ENCODE results near the gene C12orf75. TPM values are rescaled to one million over a fixed set of nuclear protein-coding genes. Genes with fewer than 3 reads are reported as not detected.

C12orf75 gene
- total RNA-seq, 1 donor from 2014 or later: 47.5 TPM

DNA sequence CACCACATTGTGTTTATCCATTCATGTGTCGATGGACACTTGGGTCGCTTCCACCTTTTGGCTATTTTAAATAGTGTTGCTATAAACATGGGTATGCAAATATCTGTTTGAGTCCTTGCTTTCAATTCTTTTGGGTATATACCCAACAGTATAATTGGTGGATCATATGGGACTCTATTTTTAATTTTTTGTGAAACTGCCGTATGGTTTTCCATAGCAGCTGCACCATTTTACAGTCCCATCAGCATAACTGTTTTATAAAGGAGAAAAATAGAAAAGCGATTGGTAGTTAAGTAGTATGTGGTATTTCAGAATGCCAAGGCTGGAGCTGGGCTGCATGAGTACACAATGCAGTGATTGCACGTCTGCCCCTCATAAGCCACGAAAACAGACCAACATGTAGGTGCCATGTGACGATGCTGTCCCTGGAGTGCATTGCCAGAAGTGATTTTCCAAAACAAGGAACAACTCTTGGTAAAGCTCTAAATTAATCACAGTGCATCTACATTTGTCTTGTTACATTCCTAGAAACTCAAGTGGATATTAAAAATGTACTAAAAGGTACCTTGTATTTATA, 83.5 kb downstream of the C12orf75 start:
- no peak for DNase-seq (ENCODE audit: low read depth, low spot score)

DNA sequence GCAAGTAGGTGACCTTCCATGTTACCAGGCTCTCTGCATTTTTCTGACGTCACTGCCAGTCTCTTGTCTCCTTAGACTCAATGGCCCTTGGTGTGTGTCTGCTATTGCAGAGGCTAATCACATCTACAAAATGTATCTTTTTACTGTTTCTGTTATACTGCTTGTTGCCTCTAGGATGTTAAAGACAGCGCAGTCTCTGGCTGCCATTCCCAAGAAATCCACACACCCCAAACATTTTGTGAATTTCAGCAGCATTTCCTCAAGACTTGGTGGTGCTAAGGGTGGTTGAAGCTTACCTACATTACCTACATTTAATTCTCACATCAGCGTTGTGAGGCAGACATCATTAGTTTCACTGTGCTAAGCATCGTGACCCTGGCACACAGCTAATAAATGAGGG, 87.2 kb downstream of the C12orf75 start:
- DNase-seq (ENCODE audit: low read depth, low spot score): no peak

GRCh38 chr12:105418229-105418628, 87.7 kb downstream of the C12orf75 start:
- no peak for DNase-seq (ENCODE audit: low read depth, low spot score)

DNA sequence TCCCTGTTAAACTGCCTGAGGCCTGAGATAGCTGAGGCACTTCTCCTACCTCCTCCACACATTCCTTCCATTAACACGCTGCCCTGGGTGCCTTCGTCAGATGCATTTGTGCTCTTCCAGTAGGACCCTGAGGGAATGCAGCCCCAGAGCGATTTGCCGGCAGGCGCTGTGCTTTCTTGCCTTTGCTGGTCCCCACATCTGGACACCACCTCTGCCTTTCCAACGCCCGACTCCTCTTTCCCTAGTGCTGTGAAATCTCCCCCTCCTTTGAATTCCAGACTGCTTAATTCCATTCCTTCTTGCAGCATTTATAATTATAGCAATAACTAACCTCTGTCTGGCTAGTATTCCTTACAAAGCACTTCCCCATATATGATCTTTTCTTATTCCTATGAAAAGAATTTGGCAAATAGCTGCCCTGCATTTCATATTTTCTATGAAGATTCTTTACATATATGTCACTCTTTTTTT, 88.4 kb downstream of the C12orf75 start:
- no peak for DNase-seq (ENCODE audit: low read depth, low spot score)

DNA sequence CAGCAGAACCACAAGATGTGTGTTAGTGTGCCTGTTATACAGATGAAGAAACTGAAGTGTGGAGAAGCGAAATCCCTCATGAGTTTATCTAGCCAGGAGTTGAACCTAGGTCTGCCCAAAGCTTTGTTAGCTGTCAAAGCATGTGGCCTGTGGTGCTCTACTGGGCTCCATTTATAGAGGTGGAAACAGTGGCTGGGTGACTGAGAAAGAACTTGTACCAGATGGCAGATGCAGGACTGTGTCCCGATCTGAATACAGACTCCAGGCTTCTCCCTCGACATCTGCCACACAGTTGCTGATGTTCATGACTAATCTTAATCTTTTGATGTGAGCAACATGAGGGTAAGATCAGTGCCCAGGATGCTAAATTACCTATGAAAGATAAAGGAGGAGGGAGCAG, 89.1 kb downstream of the C12orf75 start:
- DNase-seq (ENCODE audit: low read depth, low spot score): no peak

DNA sequence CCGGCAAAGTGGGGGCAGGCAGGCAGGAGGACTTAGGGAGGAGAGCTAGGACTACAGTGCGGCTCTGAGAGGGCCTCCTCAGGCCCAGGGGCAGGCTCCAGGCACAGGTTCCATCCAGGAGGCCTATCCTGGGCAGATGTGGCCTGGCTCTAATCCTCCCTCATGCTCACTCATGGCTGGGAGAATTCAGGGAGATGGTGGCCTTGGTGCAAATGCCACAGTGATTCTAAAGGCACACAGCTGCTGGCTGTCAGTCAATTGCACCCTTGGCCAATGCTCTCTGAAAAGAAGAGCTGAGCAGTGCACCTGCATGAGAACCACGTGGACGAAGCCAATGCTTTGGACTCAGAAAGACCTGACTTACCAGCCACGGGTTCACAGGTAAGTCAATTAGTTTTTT, 89.6 kb downstream of the C12orf75 start:
- DNase-seq (ENCODE audit: low read depth, low spot score): no peak

- DNase-seq (ENCODE audit: low read depth, low spot score): peak; percentile 68
Observed at GRCh38 chr12:105420659-105421240, 90.3 kb downstream of the C12orf75 start.

Other genes with a start within 250 kb of the C12orf75 start
- gene ALDH1L2, start 246.2 kb upstream of the C12orf75 start, total RNA-seq: 2.5 and 2.9 TPM in 2 replicates
- gene WASHC4, start 223.0 kb upstream of the C12orf75 start, total RNA-seq: 124 and 157 TPM in 2 replicates
- 9.6 and 14.6 TPM in 2 replicates for gene APPL2, start 94.5 kb upstream of the C12orf75 start, total RNA-seq

All from pulmonary artery endothelial cell (primary cell).